GM23248 (cell line): Measurements from ENCODE around the gene CATSPERD. TPM values are rescaled to one million over a fixed set of nuclear protein-coding genes. Genes with fewer than 3 reads are reported as not detected.

Experiments
- DNase-seq: peaks from one replicate; pipeline ENCODE4 v3.0.0-alpha.2; 2015
- H2AFZ ChIP-seq: fragments of 200-600 bp; sonication (generic); 2 replicates; pipeline ENCODE4 v1.6.1; 2016; ENCODE audit warnings: antibody characterized with exemption
- H3F3A ChIP-seq: fragments of 200-600 bp; sonication (generic); 2 replicates; pipeline ENCODE4 v1.6.1; 2016; ENCODE audit warnings: mild to moderate bottlenecking, antibody characterized with exemption, mixed run types; ENCODE audit not compliant: insufficient read depth
- H3K27ac ChIP-seq: fragments of 200-600 bp; sonication (generic); 2 replicates; pipeline ENCODE4 v1.5.1; 2016; ENCODE audit warnings: mild to moderate bottlenecking
- H3K27me3 ChIP-seq: fragments of 200-600 bp; sonication (generic); replicated peaks from 2 replicates; pipeline ENCODE4 v1.6.1; 2016; ENCODE audit warnings: mild to moderate bottlenecking; ENCODE audit not compliant: insufficient read depth
- H3K36me3 ChIP-seq: fragments of 200-600 bp; sonication (generic); 2 replicates; pipeline ENCODE4 v1.6.1; 2016; ENCODE audit warnings: low read depth, mild to moderate bottlenecking
- H3K4me1 ChIP-seq: fragments of 200-600 bp; sonication (generic); 2 replicates; pipeline ENCODE4 v1.6.1; 2016; ENCODE audit warnings: mild to moderate bottlenecking; ENCODE audit not compliant: insufficient read depth
- H3K4me2 ChIP-seq: fragments of 200-600 bp; sonication (generic); one replicate; pipeline ENCODE4 v1.6.1; 2016; ENCODE audit warnings: mild to moderate bottlenecking; ENCODE audit not compliant: unreplicated experiment
- H3K4me3 ChIP-seq: fragments of 200-600 bp; sonication (generic); 2 replicates; pipeline ENCODE4 v1.5.1; 2016; ENCODE audit warnings: mild to moderate bottlenecking
- H3K79me2 ChIP-seq: fragments of 200-600 bp; sonication (generic); 2 replicates; pipeline ENCODE4 v1.6.1; 2016; ENCODE audit warnings: mild to moderate bottlenecking; ENCODE audit not compliant: insufficient read depth
- H3K9ac ChIP-seq: fragments of 200-600 bp; sonication (generic); 2 replicates; pipeline ENCODE4 v1.6.1; 2016; ENCODE audit warnings: mild to moderate bottlenecking
- H3K9me2 ChIP-seq: fragments of 200-600 bp; sonication (generic); 2 replicates; pipeline ENCODE4 v1.6.1; 2016; ENCODE audit warnings: mixed run types, mild to moderate bottlenecking, moderate library complexity; ENCODE audit not compliant: insufficient read depth
- H3K9me3 ChIP-seq: fragments of 200-600 bp; sonication (generic); one replicate; pipeline ENCODE4 v1.6.1; 2017; ENCODE audit warnings: low read depth
- H4K20me1 ChIP-seq: fragments of 200-600 bp; sonication (generic); 2 replicates; pipeline ENCODE4 v1.6.0; 2016; ENCODE audit not compliant: insufficient read depth
- EZH2 ChIP-seq: fragments of 200-600 bp; sonication (generic); IDR thresholded peaks from 2 replicates; pipeline ENCODE4 v1.6.1; 2018; ENCODE audit warnings: antibody characterized with exemption, mild to moderate bottlenecking; ENCODE audit not compliant: insufficient read depth, poor library complexity, severe bottlenecking
- EZH2phosphoT487 ChIP-seq: fragments of 200-600 bp; sonication (generic); IDR thresholded peaks from 2 replicates; pipeline ENCODE4 v1.6.1; 2018; ENCODE audit warnings: antibody characterized with exemption, moderate library complexity, mild to moderate bottlenecking, low read depth; ENCODE audit not compliant: insufficient read depth
- WGBS, 2 experiments: methylation state at CpG; one replicate each; pipeline ENCODE4 v1.1.6; 2015 to 2017; ENCODE audit warnings: low lambda C conversion rate in 2 of 2, low coverage in 1 of 2; ENCODE audit errors: missing lambda C conversion rate in 2 of 2; 5-methylcytosine and 5-hydroxymethylcytosine counted together
- in situ Hi-C: fragments of 300-500 bp; cut with MboI; formaldehyde crosslinking; loops from 2 replicates; pipeline ENCODE4 v1.15.0; 2020
- polyA plus RNA-seq: library from polyadenylated mRNA; unstranded; fragments of >200 nt; fragmentation: Nextera tagmentation; extraction: Ambion mirVana; gene quantifications from 2 replicates; pipeline ENCODE4 v1.2.1, GENCODE V29; 2016
- total RNA-seq: library from RNA; depleted of rRNA; stranded (reverse); fragments of >200 nt; shearing (Covaris generic); gene quantifications from 2 replicates; pipeline ENCODE4 v1.2.3, GENCODE V29; 2014

CATSPERD gene
- total and polyA plus RNA-seq, 2 experiments from 2014 or later: 0.22 TPM; not detected in 1

DNA sequence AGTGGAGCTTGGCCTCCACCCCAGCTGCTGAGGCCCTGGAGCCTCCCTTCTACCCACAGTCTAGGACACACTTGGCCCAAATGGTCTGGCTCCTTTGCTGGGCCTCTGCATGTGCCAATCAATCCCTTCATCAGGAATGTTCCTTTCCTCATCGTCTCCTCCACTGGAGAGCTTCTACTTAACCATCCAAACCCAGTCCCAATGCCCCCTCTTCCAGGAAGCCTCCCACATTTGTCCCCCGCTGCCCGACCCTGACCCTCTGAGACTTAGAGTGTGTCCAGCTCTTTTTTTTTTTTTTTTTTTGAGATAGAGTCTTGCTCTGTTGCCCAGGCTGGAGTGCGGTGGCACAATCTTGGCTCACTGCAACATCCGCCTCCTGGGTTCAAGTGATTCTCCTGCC lies 68.0 kb downstream of the CATSPERD start:
- Histone ChIP-seq H3K36me3 (peaks cover 6% of the 10 kb centered on the region; the same call in 1 of the 2 replicates), H3K9me3 (no peaks in the 10 kb centered on the region), H3F3A (no peaks in the 10 kb centered on the region), H3K9ac (no peak overlapping the region), H3K27ac (no peak overlapping the region), H4K20me1 (no peaks in the 10 kb centered on the region), H3K4me3 (no peak overlapping the region), H2AFZ (no peak overlapping the region), H3K4me2 (no peak overlapping the region), H3K27me3 (no peaks in the 10 kb centered on the region), H3K4me1 (no peaks in the 10 kb centered on the region), H3K9me2 (no peaks in the 10 kb centered on the region), H3K79me2 (peaks cover 15% of the 10 kb centered on the region)
- in situ Hi-C loops: no loop called here
- TF ChIP-seq EZH2 (no peak), EZH2phosphoT487 (no peak)
- 89 to 93% methylated on average over 4 to 5 of the region's 5 CpGs for WGBS, 2 experiments
- no peak for DNase-seq

- in situ Hi-C loops: no loop called here
- H3K79me2 ChIP-seq: peaks cover 15% of the 10 kb centered on the region
- no peaks in the 10 kb centered on the region for H3K9me2 ChIP-seq
- no peak overlapping the region for H3K4me3 ChIP-seq
- no peak overlapping the region for H3K4me2 ChIP-seq
- 93 to 95% methylated on average over 34 to 39 of the region's 39 CpGs for WGBS, 2 experiments
- no peak overlapping the region for H3K27ac ChIP-seq
- no peaks in the 10 kb centered on the region for H4K20me1 ChIP-seq
- TF ChIP-seq EZH2 (no peak), EZH2phosphoT487 (no peak)
- H3K27me3 ChIP-seq: no peaks in the 10 kb centered on the region
- peaks cover 6% of the 10 kb centered on the region; the same call in 1 of the 2 replicates for H3K36me3 ChIP-seq
- H3K9ac ChIP-seq: no peak overlapping the region
- DNase-seq: no peak
- H3K4me1 ChIP-seq: no peaks in the 10 kb centered on the region
- H3F3A ChIP-seq: no peaks in the 10 kb centered on the region
- no peaks in the 10 kb centered on the region for H3K9me3 ChIP-seq
- H2AFZ ChIP-seq: no peak overlapping the region
These were observed 68.9 kb downstream of the CATSPERD start for GRCh38 chr19:5789351-5789761.

- TF ChIP-seq EZH2: no peak
- TF ChIP-seq EZH2phosphoT487: no peak
- H3K27me3 ChIP-seq: no peaks in the 10 kb centered on the region
These were observed 69.6 kb downstream of the CATSPERD start for GRCh38 chr19:5789886-5790558.

DNA sequence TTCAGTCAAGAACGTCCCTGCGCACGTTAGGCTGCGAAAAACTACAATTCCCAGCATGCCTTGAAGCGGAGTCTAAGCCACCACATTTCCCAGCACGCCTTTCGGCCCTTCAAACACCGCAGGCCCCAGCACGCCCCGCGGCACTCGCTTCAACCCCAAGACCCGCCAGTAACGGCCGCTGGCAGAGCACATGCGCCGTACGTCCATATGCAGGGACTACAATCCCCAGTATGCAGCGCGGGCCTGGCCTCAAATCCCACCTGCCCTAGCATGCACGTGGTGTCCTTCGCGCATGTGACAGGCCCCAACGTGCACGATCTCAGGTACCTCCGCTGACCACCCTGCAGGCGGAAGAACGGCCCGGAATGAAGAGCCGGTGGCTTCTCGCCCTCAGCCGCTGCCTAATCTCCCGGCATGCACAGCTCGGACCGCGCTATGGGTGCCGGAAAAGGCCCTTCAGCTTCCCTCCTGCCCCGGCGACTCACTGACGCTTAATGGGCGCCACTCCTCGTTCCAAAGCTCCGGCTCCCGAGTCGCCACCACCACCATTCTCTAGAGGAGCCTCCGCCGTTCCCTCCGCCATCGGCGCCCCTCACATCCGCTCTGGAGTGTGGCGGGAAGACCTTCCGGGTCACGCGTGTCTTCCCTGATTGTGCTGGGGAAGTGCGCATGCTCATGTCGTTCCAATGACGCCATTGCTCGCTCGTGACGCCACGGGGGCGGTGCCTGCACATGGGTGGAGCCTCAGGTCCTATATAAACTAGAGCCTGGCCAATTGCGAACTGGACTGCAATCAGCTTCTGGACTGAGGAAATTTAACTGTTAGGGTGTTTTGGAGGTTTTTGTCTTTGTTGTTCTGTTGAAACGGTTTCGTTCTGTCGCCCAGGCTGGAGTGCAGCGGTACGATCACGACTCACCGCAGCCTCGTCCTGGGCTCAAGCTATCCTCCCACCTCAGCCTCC lies 70.4 kb downstream of the CATSPERD start, which contains the start of gene DUS3L:
Gene DUS3L, minus strand, starts transcription at position 605 of the 962 bp plus-strand sequence. Its CDS starts 22 bp downstream, at position 583.
- WGBS, 2 experiments: 10 to 12% methylated on average over 71 to 72 of the region's 72 CpGs
- Histone ChIP-seq H3K9ac (peak within 1 kb of the TSS; percentile 94), H3K9me3 (no peaks in the 10 kb centered on the region), H3K27ac (peak within 1 kb of the TSS; percentile 91), H3K79me2 (peaks cover 15% of the 10 kb centered on the region), H3K9me2 (no peaks in the 10 kb centered on the region), H3F3A (no peaks in the 10 kb centered on the region), H3K4me2 (peak within 1 kb of the TSS; percentile 94), H4K20me1 (no peaks in the 10 kb centered on the region), H3K36me3 (peaks cover 6% of the 10 kb centered on the region; the same call in 1 of the 2 replicates), H3K27me3 (no peaks in the 10 kb centered on the region), H3K4me1 (no peaks in the 10 kb centered on the region), H2AFZ (peak within 1 kb of the TSS; percentile 81), H3K4me3 (peak within 1 kb of the TSS; percentile 88)
- peak; percentile 99 for DNase-seq
- TF ChIP-seq EZH2: no peak
- no peak for TF ChIP-seq EZH2phosphoT487
- in situ Hi-C loops: no loop called here

More at GRCh38 chr19:5789886-5790558, 69.6 kb downstream of the CATSPERD start:
- H3K4me3 ChIP-seq: peak overlapping the region; percentile 88
- H3K9me3 ChIP-seq: no peaks in the 10 kb centered on the region
- no peaks in the 10 kb centered on the region for H3K4me1 ChIP-seq
- no peak overlapping the region; the same call in 1 of the 2 replicates for H2AFZ ChIP-seq
- 69 to 71% methylated on average over 26 of the region's 26 CpGs for WGBS, 2 experiments
- peak overlapping the region; percentile 94 for H3K4me2 ChIP-seq
- H3K9ac ChIP-seq: peak overlapping the region; percentile 94
- DNase-seq: no peak
- no peaks in the 10 kb centered on the region for H3F3A ChIP-seq
- H3K9me2 ChIP-seq: no peaks in the 10 kb centered on the region
- H3K27ac ChIP-seq: no peak overlapping the region
- in situ Hi-C loops: no loop called here
- peaks cover 6% of the 10 kb centered on the region; the same call in 1 of the 2 replicates for H3K36me3 ChIP-seq
- no peaks in the 10 kb centered on the region for H4K20me1 ChIP-seq
- peaks cover 15% of the 10 kb centered on the region for H3K79me2 ChIP-seq
